IMR-90 (cell line): ENCODE measurements around the gene ZNF227. TPM values are rescaled to one million over a fixed set of nuclear protein-coding genes. Genes with fewer than 3 reads are reported as not detected.

Experiments
- ATAC-seq: fragments of 200-7000 bp; cut with Tn5 transposase; 2 replicates; pipeline ENCODE4 v1.9.1; 2020; ENCODE audit warnings: low read depth, mild to moderate bottlenecking, moderate library complexity
- BruUV-seq: library from RNA; stranded (reverse); fragments of 400-500 nt; replicated peaks from 2 replicates; lab custom pipeline; 2021; lab: Mats Ljungman, UMichigan
- CTCF ChIA-PET: fragments of 300-600 bp; formaldehyde crosslinking; extraction: SDS; loops from one replicate; lab custom pipeline; 2021; ENCODE audit warnings: antibody characterized with exemption; lab: Yijun Ruan, JAX
- POLR2A ChIA-PET: fragments of 300-600 bp; sonication (Branson Sonifier 250); formaldehyde crosslinking; loops from one replicate; lab custom pipeline; 2022; ENCODE audit warnings: antibody characterized with exemption; ENCODE audit not compliant: unreplicated experiment; lab: Charles Lee
- DNase-seq: peaks from one replicate; pipeline ENCODE4 v3.0.0; 2013
- H2AFZ ChIP-seq: replicated peaks from 2 replicates; pipeline ENCODE3; 2013; ENCODE audit warnings: low read length, mild to moderate bottlenecking; ENCODE audit not compliant: poor library complexity
- H2AK5ac ChIP-seq: 2 replicates; pipeline ENCODE4 v1.6.1; 2013; ENCODE audit warnings: low read depth, low read length, inconsistent platforms
- H2AK9ac ChIP-seq: replicated peaks from 2 replicates; pipeline ENCODE3; 2013; ENCODE audit warnings: mild to moderate bottlenecking, low read depth, low read length, moderate library complexity; ENCODE audit not compliant: poor library complexity
- H2BK120ac ChIP-seq: 2 replicates; pipeline ENCODE4 v1.6.1; 2013; ENCODE audit warnings: low read depth, low read length, inconsistent platforms
- H2BK15ac ChIP-seq: 3 replicates; pipeline ENCODE4 v1.6.1; 2013; ENCODE audit warnings: low read depth, low read length, inconsistent platforms
- H2BK20ac ChIP-seq: 2 replicates; pipeline ENCODE4 v1.6.1; 2013; ENCODE audit warnings: low read depth, mild to moderate bottlenecking, inconsistent platforms, low read length, moderate library complexity
- H2BK5ac ChIP-seq: 2 replicates; pipeline ENCODE4 v1.6.1; 2013; ENCODE audit warnings: mild to moderate bottlenecking, low read depth, low read length, inconsistent platforms; ENCODE audit not compliant: poor library complexity, severe bottlenecking
- H3K14ac ChIP-seq: replicated peaks from 2 replicates; pipeline ENCODE4 v1.6.1; 2013; ENCODE audit warnings: low read depth, low read length, inconsistent platforms
- H3K18ac ChIP-seq: 2 replicates; pipeline ENCODE4 v1.6.1; 2013; ENCODE audit warnings: low read depth, low read length, control low read depth
- H3K23ac ChIP-seq: 2 replicates; pipeline ENCODE4 v1.6.1; 2013; ENCODE audit warnings: low read depth, low read length, inconsistent platforms
- H3K27ac ChIP-seq: 2 replicates; pipeline ENCODE4 v1.5.1; 2013; ENCODE audit warnings: mild to moderate bottlenecking, control low read depth, low read length; ENCODE audit not compliant: insufficient read depth
- H3K27me3 ChIP-seq: 2 replicates; pipeline ENCODE4 v1.6.1; 2013; ENCODE audit warnings: low read length; ENCODE audit not compliant: control insufficient read depth, insufficient read depth
- H3K36me3 ChIP-seq: 2 replicates; pipeline ENCODE4 v1.6.1; 2013; ENCODE audit warnings: low read length, mixed read lengths; ENCODE audit not compliant: control insufficient read depth, insufficient read depth
- H3K4ac ChIP-seq: 2 replicates; pipeline ENCODE4 v1.6.1; 2013; ENCODE audit warnings: low read depth, low read length, inconsistent platforms
- H3K4me1 ChIP-seq: 2 replicates; pipeline ENCODE4 v1.6.1; 2013; ENCODE audit warnings: low read length, mixed read lengths; ENCODE audit not compliant: control insufficient read depth, insufficient read depth
- H3K4me2 ChIP-seq: 2 replicates; pipeline ENCODE4 v1.6.1; 2013; ENCODE audit warnings: low read depth, mild to moderate bottlenecking, control low read depth, low read length, moderate library complexity
- H3K4me3 ChIP-seq: 2 replicates; pipeline ENCODE4 v1.5.1; 2013; ENCODE audit warnings: low read depth, mild to moderate bottlenecking, control low read depth, low read length, moderate library complexity; ENCODE audit not compliant: insufficient read depth
- H3K56ac ChIP-seq: 2 replicates; pipeline ENCODE4 v1.6.1; 2013; ENCODE audit warnings: low read length, inconsistent platforms; ENCODE audit not compliant: insufficient read depth; ENCODE audit errors: extremely low read depth
- H3K79me1 ChIP-seq, 2 experiments: 2 replicates each; pipeline ENCODE4 v1.6.1; 2013; ENCODE audit warnings: low read length in 2 of 2, inconsistent platforms in 1 of 2, low read depth in 1 of 2
- H3K9ac ChIP-seq: 2 replicates; pipeline ENCODE4 v1.6.1; 2013; ENCODE audit warnings: low read depth, low read length, control low read depth
- H3K9me1 ChIP-seq: 2 replicates; pipeline ENCODE4 v1.6.1; 2013; ENCODE audit warnings: low read length, inconsistent platforms; ENCODE audit not compliant: insufficient read depth
- H3K9me3 ChIP-seq: 2 replicates; pipeline ENCODE4 v1.6.1; 2013; ENCODE audit warnings: low read length; ENCODE audit not compliant: control insufficient read depth, insufficient read depth
- H4K20me1 ChIP-seq: 2 replicates; pipeline ENCODE4 v1.6.1; 2013; ENCODE audit warnings: low read length, inconsistent platforms; ENCODE audit not compliant: insufficient read depth
- H4K5ac ChIP-seq: 2 replicates; pipeline ENCODE4 v1.6.1; 2013; ENCODE audit warnings: mild to moderate bottlenecking, low read depth, low read length, control low read depth
- H4K8ac ChIP-seq, 2 experiments: 2 replicates each; pipeline ENCODE4 v1.6.1; 2013; ENCODE audit warnings: low read depth in 2 of 2, low read length in 2 of 2, control low read depth in 1 of 2, inconsistent platforms in 1 of 2
- H4K91ac ChIP-seq: 2 replicates; pipeline ENCODE4 v1.6.1; 2013; ENCODE audit warnings: low read depth, low read length, inconsistent platforms; ENCODE audit not compliant: insufficient read depth
- BHLHE40 ChIP-seq: fragments of 150-350 bp; IDR thresholded peaks from 2 replicates; pipeline ENCODE4 v1.6.1; 2016; ENCODE audit warnings: mild to moderate bottlenecking, low read depth, low read length
- CEBPB ChIP-seq: IDR thresholded peaks from 2 replicates; pipeline ENCODE4 v1.6.1; 2012; ENCODE audit warnings: low read depth, low read length, improper control_type of control experiment
- CHD1 ChIP-seq: IDR thresholded peaks from 2 replicates; pipeline ENCODE4 v1.6.1; 2012; ENCODE audit warnings: low read depth, low read length, improper control_type of control experiment
- CTCF ChIP-seq: conservative IDR thresholded peaks from 2 replicates; pipeline ENCODE4 v1.5.1; 2012; ENCODE audit warnings: mild to moderate bottlenecking, low read depth, low read length, improper control_type of control experiment
- ELK1 ChIP-seq: fragments of 150-350 bp; IDR thresholded peaks from 2 replicates; pipeline ENCODE4 v1.6.1; 2016; ENCODE audit warnings: low read depth, mild to moderate bottlenecking, low read length, moderate library complexity, borderline replicate concordance
- FOS ChIP-seq: fragments of 150-350 bp; IDR thresholded peaks from 2 replicates; pipeline ENCODE4 v1.6.1; 2016; ENCODE audit warnings: low read depth, low read length
- MAFK ChIP-seq: IDR thresholded peaks from 2 replicates; pipeline ENCODE4 v1.6.1; 2012; ENCODE audit warnings: low read depth, low read length, improper control_type of control experiment
- MAZ ChIP-seq: IDR thresholded peaks from 2 replicates; pipeline ENCODE4 v1.6.1; 2012; ENCODE audit warnings: low read depth, mild to moderate bottlenecking, low read length, improper control_type of control experiment, moderate library complexity, borderline replicate concordance
- MXI1 ChIP-seq: IDR thresholded peaks from 2 replicates; pipeline ENCODE4 v1.6.1; 2012; ENCODE audit warnings: low read depth, mild to moderate bottlenecking, low read length, moderate library complexity, borderline replicate concordance
- NFE2L2 ChIP-seq: fragments of 150-350 bp; IDR thresholded peaks from 2 replicates; pipeline ENCODE4 v1.6.1; 2016; ENCODE audit warnings: low read depth, mild to moderate bottlenecking, low read length
- POLR2A ChIP-seq: IDR thresholded peaks from 2 replicates; pipeline ENCODE4 v1.6.1; 2012; ENCODE audit warnings: mild to moderate bottlenecking, low read depth, low read length
- RAD21 ChIP-seq: IDR thresholded peaks from 2 replicates; pipeline ENCODE4 v1.6.1; 2012; ENCODE audit warnings: low read length, improper control_type of control experiment
- RCOR1 ChIP-seq: IDR thresholded peaks from 2 replicates; pipeline ENCODE4 v1.6.1; 2012; ENCODE audit warnings: mild to moderate bottlenecking, low read length, improper control_type of control experiment; ENCODE audit not compliant: insufficient replicate concordance
- RFX5 ChIP-seq: IDR thresholded peaks from 2 replicates; pipeline ENCODE4 v1.8.0; 2012; ENCODE audit warnings: low read depth, mild to moderate bottlenecking, low read length, moderate library complexity
- SMC3 ChIP-seq: fragments of 150-350 bp; IDR thresholded peaks from 2 replicates; pipeline ENCODE4 v1.6.1; 2016; ENCODE audit warnings: low read depth, mild to moderate bottlenecking, antibody characterized with exemption, low read length, moderate library complexity
- dilution Hi-C: fragments of 300-500 bp; cut with HindIII; formaldehyde crosslinking; loops from one replicate; pipeline ENCODE4 v1.14.3; 2018; ENCODE audit warnings: low sequenced_read_pairs; ENCODE audit not compliant: unreplicated experiment
- in situ Hi-C: fragments of 300-500 bp; cut with MboI; formaldehyde crosslinking; loops from 3 replicates; pipeline ENCODE4 v1.14.3; 2019; ENCODE audit warnings: low sequenced_read_pairs, inconsistent platforms, mixed read lengths
- intact Hi-C: fragments of 100-400 bp; cut with micrococcal nuclease; formaldehyde crosslinking; loops from 2 replicates; pipeline ENCODE4 v1.10.0; 2022
- polyA plus RNA-seq, 3 experiments: library from polyadenylated mRNA; depleted of rRNA; stranded (reverse); fragments of >200 nt; gene quantifications; 2 replicates each; pipeline ENCODE4 v1.2.3, GENCODE V29; 2012; ENCODE audit warnings: low replicate concordance in 1 of 3
- total RNA-seq: library from RNA; depleted of rRNA; stranded (reverse); fragments of >200 nt; gene quantifications from 2 replicates; pipeline ENCODE4 v1.2.3, GENCODE V29; 2012
- TF ChIP-seq, protein P1 (sequence below): fragments of 150-350 bp; IDR thresholded peaks from 2 replicates; pipeline ENCODE4 v1.6.1; 2017; ENCODE audit warnings: mild to moderate bottlenecking, antibody characterized with exemption, low read length, low read depth

ZNF227 gene
- total and polyA plus RNA-seq, 2 of the 4 experiments (the other 2 are of a cell fraction), result 4.9 to 19.2 TPM

- peaks cover 2% of the 10 kb centered on the region; the same call in 1 of the 2 replicates for H3K4me1 ChIP-seq
- H3K4me3 ChIP-seq, result no peak overlapping the region
- no TSS peak for BruUV-seq
- CTCF ChIA-PET, result no interaction called here
- in situ Hi-C loops (no loop called here), intact Hi-C loops (no loop called here), dilution Hi-C loops (no loop called here)
- no peak overlapping the region for H4K5ac ChIP-seq
- H3K23ac ChIP-seq, result no peak overlapping the region
- no peak for ATAC-seq
- H3K4ac ChIP-seq, result no peak overlapping the region
- no peak for DNase-seq
- H4K91ac ChIP-seq, result no peak overlapping the region
- TF ChIP-seq MXI1 (no peak), MAZ (no peak), FOS (no peak), MAFK (no peak), CTCF (no peak), ELK1 (no peak), NFE2L2 (no peak), RAD21 (no peak), CEBPB (no peak), BHLHE40 (no peak), RFX5 (no peak), SMC3 (no peak), RCOR1 (no peak), CHD1 (no peak), POLR2A (no peak)
- TF ChIP-seq, protein P1, sequence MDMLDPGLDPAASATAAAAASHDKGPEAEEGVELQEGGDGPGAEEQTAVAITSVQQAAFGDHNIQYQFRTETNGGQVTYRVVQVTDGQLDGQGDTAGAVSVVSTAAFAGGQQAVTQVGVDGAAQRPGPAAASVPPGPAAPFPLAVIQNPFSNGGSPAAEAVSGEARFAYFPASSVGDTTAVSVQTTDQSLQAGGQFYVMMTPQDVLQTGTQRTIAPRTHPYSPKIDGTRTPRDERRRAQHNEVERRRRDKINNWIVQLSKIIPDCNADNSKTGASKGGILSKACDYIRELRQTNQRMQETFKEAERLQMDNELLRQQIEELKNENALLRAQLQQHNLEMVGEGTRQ, result no peak
- no peak overlapping the region for H3K14ac ChIP-seq
- H3K27me3 ChIP-seq, result no peaks in the 10 kb centered on the region
- no peak overlapping the region for H3K9ac ChIP-seq
- no peak overlapping the region for H4K8ac ChIP-seq
- POLR2A ChIA-PET, result no interaction called here
- no peaks in the 10 kb centered on the region for H4K20me1 ChIP-seq
- H2AFZ ChIP-seq, result no peak overlapping the region
- H3K27ac ChIP-seq, result no peak overlapping the region
- no peak overlapping the region for H2AK5ac ChIP-seq
- H2BK5ac ChIP-seq, result no peak overlapping the region
- no peak overlapping the region for H3K56ac ChIP-seq
- no peak overlapping the region for H2BK20ac ChIP-seq
- H2BK15ac ChIP-seq, result no peak overlapping the region
- no peak overlapping the region for H2BK120ac ChIP-seq
- peaks cover 23% of the 10 kb centered on the region for H3K9me3 ChIP-seq
- no peaks in the 10 kb centered on the region for H3K79me1 ChIP-seq
- H3K4me2 ChIP-seq, result no peak overlapping the region
- no peak overlapping the region for H2AK9ac ChIP-seq
- no peaks in the 10 kb centered on the region for H3K36me3 ChIP-seq
- no peak overlapping the region for H3K18ac ChIP-seq
- no peaks in the 10 kb centered on the region for H3K9me1 ChIP-seq
These were observed 43.5 kb downstream of the ZNF227 start for GRCh38 chr19:44255705-44256411.
